GM23248 (cell line): ENCODE measurements around the gene LCN15. TPM values are rescaled to one million over a fixed set of nuclear protein-coding genes. Genes with fewer than 3 reads are reported as not detected.

Experiments
- DNase-seq: peaks from one replicate; pipeline ENCODE4 v3.0.0-alpha.2; 2015
- H2AFZ ChIP-seq: fragments of 200-600 bp; sonication (generic); 2 replicates; pipeline ENCODE4 v1.6.1; 2016; ENCODE audit warnings: antibody characterized with exemption
- H3F3A ChIP-seq: fragments of 200-600 bp; sonication (generic); 2 replicates; pipeline ENCODE4 v1.6.1; 2016; ENCODE audit warnings: mild to moderate bottlenecking, antibody characterized with exemption, mixed run types; ENCODE audit not compliant: insufficient read depth
- H3K27ac ChIP-seq: fragments of 200-600 bp; sonication (generic); 2 replicates; pipeline ENCODE4 v1.5.1; 2016; ENCODE audit warnings: mild to moderate bottlenecking
- H3K27me3 ChIP-seq: fragments of 200-600 bp; sonication (generic); replicated peaks from 2 replicates; pipeline ENCODE4 v1.6.1; 2016; ENCODE audit warnings: mild to moderate bottlenecking; ENCODE audit not compliant: insufficient read depth
- H3K36me3 ChIP-seq: fragments of 200-600 bp; sonication (generic); 2 replicates; pipeline ENCODE4 v1.6.1; 2016; ENCODE audit warnings: low read depth, mild to moderate bottlenecking
- H3K4me1 ChIP-seq: fragments of 200-600 bp; sonication (generic); 2 replicates; pipeline ENCODE4 v1.6.1; 2016; ENCODE audit warnings: mild to moderate bottlenecking; ENCODE audit not compliant: insufficient read depth
- H3K4me2 ChIP-seq: fragments of 200-600 bp; sonication (generic); one replicate; pipeline ENCODE4 v1.6.1; 2016; ENCODE audit warnings: mild to moderate bottlenecking; ENCODE audit not compliant: unreplicated experiment
- H3K4me3 ChIP-seq: fragments of 200-600 bp; sonication (generic); 2 replicates; pipeline ENCODE4 v1.5.1; 2016; ENCODE audit warnings: mild to moderate bottlenecking
- H3K79me2 ChIP-seq: fragments of 200-600 bp; sonication (generic); 2 replicates; pipeline ENCODE4 v1.6.1; 2016; ENCODE audit warnings: mild to moderate bottlenecking; ENCODE audit not compliant: insufficient read depth
- H3K9ac ChIP-seq: fragments of 200-600 bp; sonication (generic); 2 replicates; pipeline ENCODE4 v1.6.1; 2016; ENCODE audit warnings: mild to moderate bottlenecking
- H3K9me2 ChIP-seq: fragments of 200-600 bp; sonication (generic); 2 replicates; pipeline ENCODE4 v1.6.1; 2016; ENCODE audit warnings: mixed run types, mild to moderate bottlenecking, moderate library complexity; ENCODE audit not compliant: insufficient read depth
- H3K9me3 ChIP-seq: fragments of 200-600 bp; sonication (generic); one replicate; pipeline ENCODE4 v1.6.1; 2017; ENCODE audit warnings: low read depth
- H4K20me1 ChIP-seq: fragments of 200-600 bp; sonication (generic); 2 replicates; pipeline ENCODE4 v1.6.0; 2016; ENCODE audit not compliant: insufficient read depth
- EZH2 ChIP-seq: fragments of 200-600 bp; sonication (generic); IDR thresholded peaks from 2 replicates; pipeline ENCODE4 v1.6.1; 2018; ENCODE audit warnings: antibody characterized with exemption, mild to moderate bottlenecking; ENCODE audit not compliant: insufficient read depth, poor library complexity, severe bottlenecking
- EZH2phosphoT487 ChIP-seq: fragments of 200-600 bp; sonication (generic); IDR thresholded peaks from 2 replicates; pipeline ENCODE4 v1.6.1; 2018; ENCODE audit warnings: antibody characterized with exemption, moderate library complexity, mild to moderate bottlenecking, low read depth; ENCODE audit not compliant: insufficient read depth
- WGBS, 2 experiments: methylation state at CpG; one replicate each; pipeline ENCODE4 v1.1.6; 2015 to 2017; ENCODE audit warnings: low lambda C conversion rate in 2 of 2, low coverage in 1 of 2; ENCODE audit errors: missing lambda C conversion rate in 2 of 2; 5-methylcytosine and 5-hydroxymethylcytosine counted together
- in situ Hi-C: fragments of 300-500 bp; cut with MboI; formaldehyde crosslinking; loops from 2 replicates; pipeline ENCODE4 v1.15.0; 2020
- polyA plus RNA-seq: library from polyadenylated mRNA; unstranded; fragments of >200 nt; fragmentation: Nextera tagmentation; extraction: Ambion mirVana; gene quantifications from 2 replicates; pipeline ENCODE4 v1.2.1, GENCODE V29; 2016
- total RNA-seq: library from RNA; depleted of rRNA; stranded (reverse); fragments of >200 nt; shearing (Covaris generic); gene quantifications from 2 replicates; pipeline ENCODE4 v1.2.3, GENCODE V29; 2014

The LCN15 gene
- total and polyA plus RNA-seq, 2 experiments from 2014 or later: not detected

DNA sequence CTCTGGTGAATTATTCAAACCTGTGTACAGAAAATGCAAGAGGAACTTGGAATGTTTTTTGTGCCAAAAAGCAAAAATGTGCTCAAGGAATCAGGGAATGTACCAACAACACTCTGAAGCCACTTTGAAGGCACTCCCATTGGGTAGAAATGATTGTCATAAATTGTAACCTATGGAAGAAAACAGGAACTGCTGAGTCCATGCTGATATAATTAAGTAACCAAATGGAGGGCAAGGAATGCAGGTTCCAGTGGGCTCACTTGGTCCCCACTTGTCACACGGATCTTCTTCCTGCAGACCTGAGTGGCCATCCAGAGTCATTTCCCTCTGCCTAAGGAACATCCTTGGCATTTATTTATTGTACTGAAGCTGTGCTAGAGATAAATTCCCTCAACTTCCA lies 13.1 kb downstream of the LCN15 start:
- Histone ChIP-seq H2AFZ (no peak overlapping the region), H3K27me3 (no peaks in the 10 kb centered on the region), H3K9me3 (no peaks in the 10 kb centered on the region), H4K20me1 (no peaks in the 10 kb centered on the region), H3K9ac (no peak overlapping the region), H3K9me2 (no peaks in the 10 kb centered on the region), H3K4me3 (no peak overlapping the region), H3K4me2 (no peak overlapping the region), H3K36me3 (no peaks in the 10 kb centered on the region), H3K4me1 (no peaks in the 10 kb centered on the region), H3F3A (peaks cover 10% of the 10 kb centered on the region), H3K27ac (no peak overlapping the region), H3K79me2 (no peaks in the 10 kb centered on the region)
- TF ChIP-seq EZH2phosphoT487 (no peak), EZH2 (no peak)
- in situ Hi-C loops: no loop called here
- WGBS, 2 experiments: 88 to 92% methylated on average over 1 of the region's 1 CpG
- DNase-seq: no peak

DNA sequence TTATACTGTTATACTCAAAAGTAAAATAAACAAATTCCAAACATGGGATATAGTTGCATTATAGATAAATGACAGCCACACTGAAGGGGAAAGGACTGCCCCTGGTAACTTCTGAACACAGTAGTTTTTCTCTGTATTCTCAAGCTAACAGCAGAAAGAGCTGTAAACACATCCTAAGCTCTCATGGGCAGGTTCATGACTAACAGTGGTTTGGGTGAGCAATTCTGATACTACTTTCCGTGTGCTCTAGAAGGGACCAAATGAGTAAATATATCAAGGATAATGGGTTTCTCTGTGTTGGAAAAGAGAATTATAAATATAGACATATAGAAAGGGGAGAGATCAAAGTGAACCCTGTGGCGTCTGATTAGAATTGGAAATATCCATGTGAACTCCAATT lies 13.8 kb downstream of the LCN15 start:
- no peaks in the 10 kb centered on the region for H3K36me3 ChIP-seq
- no peaks in the 10 kb centered on the region for H3K4me1 ChIP-seq
- no peak overlapping the region for H3K4me2 ChIP-seq
- H4K20me1 ChIP-seq: no peaks in the 10 kb centered on the region
- no peaks in the 10 kb centered on the region for H3K79me2 ChIP-seq
- no peaks in the 10 kb centered on the region for H3K9me2 ChIP-seq
- peaks cover 10% of the 10 kb centered on the region for H3F3A ChIP-seq
- 0 to 6% methylated on average over 2 of the region's 2 CpGs for WGBS, 2 experiments
- in situ Hi-C loops: no loop called here
- no peak overlapping the region for H3K9ac ChIP-seq
- DNase-seq: peak; percentile 62
- H2AFZ ChIP-seq: no peak overlapping the region
- no peaks in the 10 kb centered on the region; the same call in 1 of the 2 replicates for H3K27me3 ChIP-seq
- H3K27ac ChIP-seq: no peak overlapping the region
- no peak for TF ChIP-seq EZH2
- TF ChIP-seq EZH2phosphoT487: no peak
- no peaks in the 10 kb centered on the region for H3K9me3 ChIP-seq
- H3K4me3 ChIP-seq: no peak overlapping the region

DNA sequence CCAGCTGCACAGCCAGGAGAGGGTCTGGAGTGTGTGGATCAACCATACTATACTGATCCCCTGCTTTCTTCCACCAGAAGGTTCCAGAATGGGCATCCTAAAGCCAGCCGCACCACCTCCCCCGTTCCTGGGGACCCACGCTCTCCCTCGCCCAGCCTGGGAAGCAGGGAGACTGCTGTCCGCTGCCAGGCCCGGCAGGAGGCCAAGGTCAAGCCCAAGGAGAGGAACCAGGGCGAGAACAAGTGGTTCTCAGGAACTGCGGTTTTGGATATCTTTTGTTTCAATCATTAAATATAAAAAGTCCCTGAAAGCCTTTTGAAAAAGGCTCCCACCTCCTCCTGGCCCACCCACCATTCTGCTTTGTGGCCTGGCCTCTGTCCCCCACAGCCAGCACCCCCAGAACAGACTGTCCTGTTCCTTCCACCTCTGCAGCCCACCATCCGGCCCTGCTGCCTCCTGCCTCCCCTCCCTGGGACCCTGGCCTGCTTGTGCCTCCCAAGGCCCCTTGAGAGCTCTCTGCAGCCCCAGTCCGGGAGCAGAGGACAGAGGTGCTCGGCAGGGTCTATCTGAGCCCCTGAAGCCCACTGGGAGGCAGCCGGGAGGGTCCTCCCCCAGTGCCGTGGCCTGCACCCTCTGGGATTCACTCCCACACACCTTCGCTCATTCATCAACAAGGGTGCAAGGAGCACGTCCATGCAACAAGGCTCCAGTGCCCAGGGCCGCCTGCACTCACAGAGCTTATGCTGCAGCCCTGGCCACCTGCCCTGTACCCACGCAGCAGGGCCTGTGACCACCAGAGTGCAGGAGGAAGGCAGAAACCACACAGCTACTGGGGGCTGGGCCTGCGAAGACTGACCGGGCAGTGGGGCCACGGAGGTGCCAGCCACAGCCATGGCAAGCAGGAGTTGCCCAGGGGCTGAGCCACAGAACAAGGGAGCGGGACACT lies 15.4 kb downstream of the LCN15 start:
- H2AFZ ChIP-seq: no peak overlapping the region
- H3K36me3 ChIP-seq: no peaks in the 10 kb centered on the region
- no peaks in the 10 kb centered on the region; the same call in 1 of the 2 replicates for H3K27me3 ChIP-seq
- no peak for TF ChIP-seq EZH2phosphoT487
- no peak for TF ChIP-seq EZH2
- peaks cover 10% of the 10 kb centered on the region for H3F3A ChIP-seq
- H4K20me1 ChIP-seq: no peaks in the 10 kb centered on the region
- H3K27ac ChIP-seq: no peak overlapping the region
- no peaks in the 10 kb centered on the region for H3K79me2 ChIP-seq
- no peak for DNase-seq
- H3K9me2 ChIP-seq: no peaks in the 10 kb centered on the region
- 76 to 80% methylated on average over 21 of the region's 21 CpGs for WGBS, 2 experiments
- no peaks in the 10 kb centered on the region for H3K4me1 ChIP-seq
- in situ Hi-C loops: no loop called here
- no peaks in the 10 kb centered on the region for H3K9me3 ChIP-seq
- H3K4me3 ChIP-seq: no peak overlapping the region
- H3K9ac ChIP-seq: no peak overlapping the region
- H3K4me2 ChIP-seq: no peak overlapping the region

DNA sequence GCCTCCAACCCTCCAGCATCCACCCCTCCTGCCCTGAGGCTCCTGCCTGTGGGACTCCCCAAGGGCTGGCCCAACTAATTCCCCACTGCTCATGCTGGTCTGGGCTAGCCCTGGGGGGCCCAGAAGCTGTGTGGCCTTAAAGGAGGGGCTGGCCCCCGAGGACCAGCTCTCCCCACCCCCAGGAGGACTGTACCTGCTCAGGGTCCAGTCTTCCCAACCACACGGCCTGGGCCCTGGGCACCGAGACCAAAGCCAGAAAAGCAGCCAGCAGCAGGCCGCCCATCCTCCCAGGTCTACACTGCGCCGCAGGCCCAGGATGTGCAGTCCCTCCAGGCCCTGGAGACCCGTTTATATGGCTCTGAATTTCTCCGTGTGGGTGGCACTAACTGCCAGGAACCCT lies 16.1 kb downstream of the LCN15 start, which contains the start of gene LCN6:
TSS of gene LCN6 (minus strand) at position 325 of the 400 bp plus-strand sequence. CDS start at position 283, 42 bp downstream.
- no peak within 1 kb of the TSS for H3K27ac ChIP-seq
- DNase-seq: no peak
- no peaks in the 10 kb centered on the region for H3K9me3 ChIP-seq
- no peak within 1 kb of the TSS for H3K4me2 ChIP-seq
- H3K27me3 ChIP-seq: no peaks in the 10 kb centered on the region; the same call in 1 of the 2 replicates
- no peaks in the 10 kb centered on the region for H3K4me1 ChIP-seq
- TF ChIP-seq EZH2 (no peak), EZH2phosphoT487 (no peak)
- no peak within 1 kb of the TSS for H3K4me3 ChIP-seq
- in situ Hi-C loops: no loop called here
- H3K9ac ChIP-seq: no peak within 1 kb of the TSS
- no peaks in the 10 kb centered on the region for H3K9me2 ChIP-seq
- H3K79me2 ChIP-seq: no peaks in the 10 kb centered on the region
- WGBS, 2 experiments: 57 to 63% methylated on average over 8 of the region's 8 CpGs
- no peak within 1 kb of the TSS for H2AFZ ChIP-seq
- peaks cover 10% of the 10 kb centered on the region for H3F3A ChIP-seq
- H3K36me3 ChIP-seq: no peaks in the 10 kb centered on the region
- no peaks in the 10 kb centered on the region for H4K20me1 ChIP-seq
